ENCODE results near the gene UNKL.

Gene UNKL

DNA sequence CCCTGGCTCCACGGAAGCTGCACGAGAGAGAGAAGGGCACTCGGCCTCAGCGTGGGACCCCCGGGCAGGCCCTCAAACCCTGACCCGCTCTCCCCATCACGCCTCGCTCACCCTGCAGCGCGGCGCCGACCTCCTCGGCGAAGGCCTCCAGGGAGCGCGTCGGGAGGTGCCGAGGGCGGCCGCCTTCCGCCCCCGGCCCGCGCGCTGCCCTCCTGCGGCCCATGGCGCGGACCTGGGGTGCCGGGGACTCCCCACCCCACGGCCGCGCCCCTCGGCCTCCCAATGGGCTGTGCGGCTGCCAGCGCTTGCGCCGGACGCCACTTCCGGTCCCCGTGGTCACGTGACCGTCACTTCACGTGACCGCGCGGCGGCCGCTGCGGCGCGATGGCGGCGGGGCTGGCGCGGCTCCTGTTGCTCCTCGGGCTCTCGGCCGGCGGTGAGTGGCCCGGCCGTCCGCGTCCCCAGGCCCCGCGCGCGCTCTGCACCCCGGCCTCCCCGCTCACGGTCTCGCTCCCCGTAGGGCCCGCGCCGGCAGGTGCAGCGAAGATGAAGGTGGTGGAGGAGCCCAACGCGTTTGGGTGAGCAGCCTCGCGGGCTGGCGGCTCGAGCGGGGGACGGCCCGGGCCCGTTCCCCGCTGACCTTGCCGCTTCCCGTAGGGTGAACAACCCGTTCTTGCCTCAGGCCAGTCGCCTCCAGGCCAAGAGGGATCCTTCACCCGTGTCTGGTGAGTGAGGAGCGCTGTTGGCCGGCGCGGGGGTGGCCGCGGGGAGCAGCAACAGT lies 62.7 kb downstream of the UNKL start, which contains the start of the genes GNPTG and TSR3:
Gene GNPTG (plus strand): TSS at position 350 of the 781 bp plus-strand sequence. CDS start 35 bp downstream, at position 385.
Gene TSR3 (minus strand): TSS at position 297 of the 781 bp plus-strand sequence. CDS start 74 bp downstream, at position 223.
- DNase-seq (ENCODE audit: low read depth): peak; percentile 79

- no peak for DNase-seq (ENCODE audit: low read depth)
Measured at GRCh38 chr16:1351215-1351581, 63.3 kb downstream of the UNKL start.

DNA sequence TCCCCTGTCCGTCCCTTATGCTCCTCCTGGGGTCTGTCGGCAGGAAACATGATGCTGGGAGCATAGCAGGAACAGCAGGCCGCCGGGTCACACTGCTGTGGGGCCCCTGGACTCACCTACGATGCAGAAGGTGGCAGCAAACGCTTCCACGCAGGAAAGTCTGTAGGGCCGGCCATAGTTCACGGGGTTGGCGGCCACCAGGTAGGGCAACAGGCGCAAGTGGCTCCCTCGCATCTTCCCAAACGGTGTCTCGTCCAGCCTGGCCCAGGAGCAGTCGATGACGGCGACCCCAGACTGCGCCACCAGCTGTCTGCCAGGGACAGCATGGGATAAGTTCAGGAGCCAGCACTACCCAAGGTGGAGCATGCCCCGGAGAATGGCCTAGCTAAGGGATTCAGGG lies 63.8 kb downstream of the UNKL start:
- no peak for DNase-seq (ENCODE audit: low read depth)

DNA sequence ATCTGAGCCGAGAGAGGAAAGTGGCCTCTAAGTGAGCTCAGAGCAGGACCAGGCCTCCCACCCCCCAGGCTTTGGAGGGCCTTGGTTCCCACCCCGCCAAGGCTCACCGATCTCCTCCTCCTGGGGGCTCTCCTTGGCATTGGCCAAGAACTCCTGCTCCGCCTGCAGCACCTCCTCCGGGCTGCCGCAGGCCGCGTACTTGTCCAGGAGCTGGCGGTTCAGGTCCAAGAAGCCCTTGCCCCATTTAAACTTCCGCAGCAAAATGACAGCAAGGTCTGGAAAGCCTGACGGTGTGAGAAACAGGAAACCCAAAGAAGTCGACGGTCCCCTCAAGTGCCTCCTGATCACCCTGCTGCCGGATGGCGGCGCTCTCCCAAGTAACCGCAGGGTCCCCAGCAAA lies 64.6 kb downstream of the UNKL start:
- DNase-seq (ENCODE audit: low read depth): no peak

DNA sequence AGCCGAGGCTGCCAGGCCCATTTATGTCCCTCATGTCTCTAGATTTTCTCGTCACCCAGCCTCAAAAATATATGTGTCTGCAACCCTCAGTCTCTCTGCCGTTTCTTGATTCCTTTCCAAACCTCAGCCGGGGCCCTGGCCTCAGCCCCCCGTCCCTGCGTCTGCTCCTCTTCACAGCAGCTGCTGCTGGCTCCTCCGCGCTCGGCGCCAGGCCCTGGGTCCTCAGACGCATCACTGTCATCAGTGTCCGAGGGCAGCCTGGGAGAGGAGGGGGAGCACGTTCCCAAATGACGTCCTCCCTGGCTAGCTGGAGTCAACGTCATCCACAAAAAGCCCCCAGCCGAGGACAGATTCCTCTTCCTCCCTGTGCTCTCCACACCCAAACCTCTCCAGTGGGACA lies 65.2 kb downstream of the UNKL start:
- no peak for DNase-seq (ENCODE audit: low read depth)

DNA sequence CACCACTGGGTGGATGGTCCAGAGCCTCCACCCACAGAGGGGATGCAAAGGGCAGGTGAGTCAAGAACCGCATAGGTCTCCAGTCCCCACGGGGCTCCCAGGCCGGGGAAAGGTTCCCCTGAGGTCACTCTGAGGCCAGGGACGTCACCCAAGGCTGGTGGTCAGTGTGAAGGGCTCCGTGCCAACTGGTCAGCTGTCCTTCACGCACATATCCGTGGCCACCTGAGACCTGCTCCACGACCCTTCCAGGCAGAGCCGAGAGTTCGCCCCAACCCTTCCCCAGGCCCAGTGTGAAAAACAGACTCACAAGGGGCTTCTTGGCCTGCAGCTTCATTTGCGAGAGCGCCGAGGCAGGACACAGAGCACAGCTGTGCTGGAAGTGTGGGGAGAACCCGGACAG lies 65.6 kb downstream of the UNKL start:
- DNase-seq (ENCODE audit: low read depth): no peak

GRCh38 chr16:1348441-1348840 lies 66.1 kb downstream of the UNKL start:
- no peak for DNase-seq (ENCODE audit: low read depth)

DNA sequence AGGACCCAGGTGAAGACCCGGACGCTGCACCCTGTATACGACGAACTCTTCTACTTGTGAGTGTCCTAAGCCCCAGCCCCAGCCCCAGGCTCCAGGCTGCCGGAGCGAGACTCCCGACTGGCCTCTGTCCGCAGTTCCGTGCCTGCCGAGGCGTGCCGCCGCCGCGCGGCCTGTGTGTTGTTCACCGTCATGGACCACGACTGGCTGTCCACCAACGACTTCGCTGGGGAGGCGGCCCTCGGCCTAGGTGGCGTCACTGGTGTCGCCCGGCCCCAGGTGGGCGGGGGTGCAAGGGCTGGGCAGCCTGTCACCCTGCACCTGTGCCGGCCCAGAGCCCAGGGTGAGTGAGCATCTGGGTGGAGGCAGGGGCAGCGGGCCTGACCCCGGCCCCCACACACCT lies 66.5 kb downstream of the UNKL start:
- no peak for DNase-seq (ENCODE audit: low read depth)

DNA sequence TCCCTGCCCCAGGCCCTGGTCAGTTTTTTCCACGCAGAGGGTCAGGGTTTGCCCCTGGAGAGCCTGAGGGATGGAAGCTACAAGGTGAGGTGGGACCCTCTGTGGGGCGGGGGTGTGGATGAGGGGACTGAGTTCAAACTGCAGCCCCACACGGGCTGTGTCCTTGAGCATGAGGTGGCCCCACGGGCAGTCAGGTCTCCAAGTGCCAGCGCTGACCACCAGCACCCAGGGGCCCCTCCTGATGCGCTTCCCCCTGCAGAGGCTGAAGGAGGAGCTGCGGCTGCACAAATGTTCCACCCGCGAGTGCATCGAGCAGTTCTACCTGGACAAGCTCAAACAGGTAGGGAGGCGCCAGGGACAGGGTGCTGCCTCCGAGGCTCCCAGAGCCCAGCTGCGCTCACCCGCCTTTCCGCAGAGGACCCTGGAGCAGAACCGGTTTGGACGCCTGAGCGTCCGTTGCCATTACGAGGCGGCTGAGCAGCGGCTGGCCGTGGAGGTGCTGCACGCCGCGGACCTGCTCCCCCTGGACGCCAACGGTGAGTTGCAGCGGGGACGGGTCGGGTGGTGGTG lies 67.1 kb downstream of the UNKL start:
- DNase-seq (ENCODE audit: low read depth): no peak

DNA sequence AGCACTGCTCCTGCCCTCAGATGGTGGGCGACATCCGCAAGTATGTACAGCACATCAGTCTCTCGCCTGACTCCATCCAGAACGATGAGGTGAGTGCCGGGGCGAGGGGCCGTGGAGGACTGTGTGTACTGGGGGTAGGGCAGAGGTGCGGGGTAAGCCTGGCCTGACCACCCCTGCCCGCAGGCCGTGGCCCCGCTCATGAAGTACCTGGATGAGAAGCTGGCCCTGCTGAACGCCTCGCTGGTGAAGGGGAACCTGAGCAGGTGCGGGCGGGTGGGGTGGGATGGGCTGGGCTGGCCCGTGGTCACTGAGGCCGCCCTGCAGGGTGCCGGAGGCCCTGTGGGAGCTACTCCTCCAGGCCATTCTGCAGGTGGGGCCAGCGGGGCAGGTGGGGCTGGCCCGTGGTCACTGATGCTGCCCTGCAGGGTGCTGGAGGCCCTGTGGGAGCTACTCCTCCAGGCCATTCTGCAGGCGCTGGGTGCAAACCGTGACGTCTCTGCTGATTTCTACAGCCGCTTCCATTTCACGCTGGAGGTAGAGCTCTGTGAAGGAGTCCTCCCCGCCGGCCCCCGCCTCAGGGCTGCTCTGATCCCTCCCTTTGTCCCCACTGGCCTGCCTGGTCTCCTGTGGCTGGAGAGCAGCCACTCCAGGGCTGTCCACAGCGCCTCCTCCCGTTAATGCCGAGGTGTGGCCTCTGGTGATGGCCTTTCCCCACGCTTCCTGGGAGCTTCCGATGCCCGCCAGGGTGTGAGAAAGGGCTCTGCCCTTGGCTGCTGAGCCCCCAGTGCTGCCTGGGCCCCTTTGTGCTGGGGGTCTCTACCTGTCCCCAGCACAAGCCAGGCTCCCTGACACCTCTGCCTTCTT lies 67.8 kb downstream of the UNKL start:
- no peak for DNase-seq (ENCODE audit: low read depth)

DNA sequence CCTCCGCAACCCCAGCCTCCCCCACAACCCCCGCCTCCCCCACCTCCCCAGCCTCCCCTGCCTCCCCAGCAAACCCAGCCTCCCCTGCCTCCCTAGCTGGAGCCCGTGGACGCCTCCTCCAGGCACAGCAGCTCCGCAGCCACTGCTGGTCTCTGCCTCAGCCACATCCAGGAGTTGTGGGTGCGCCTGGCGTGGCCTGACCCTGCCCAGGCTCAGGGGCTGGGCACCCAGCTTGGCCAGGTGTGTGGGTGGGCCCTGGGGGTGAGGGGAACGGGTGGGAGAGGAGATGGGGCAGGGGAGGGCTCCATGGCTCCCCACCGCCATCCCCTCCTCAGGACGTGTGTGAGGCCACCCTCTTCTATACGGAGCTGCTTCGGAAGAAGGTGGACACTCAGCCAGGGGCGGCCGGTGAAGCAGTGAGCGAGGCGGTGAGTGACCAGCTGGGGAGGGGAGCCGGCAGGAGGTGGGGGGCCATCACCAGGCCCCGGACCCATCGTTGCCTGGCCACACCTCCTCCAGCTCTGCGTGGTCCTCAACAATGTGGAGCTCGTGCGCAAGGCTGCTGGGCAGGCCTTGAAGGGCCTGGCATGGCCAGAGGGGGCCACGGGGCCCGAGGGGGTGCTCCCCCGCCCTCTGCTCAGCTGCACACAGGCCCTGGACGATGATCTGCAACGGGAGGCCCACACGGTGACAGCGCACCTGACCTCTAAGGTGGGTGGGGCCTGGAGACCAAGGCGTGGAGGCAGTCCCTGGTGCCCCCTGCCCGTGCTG lies 68.7 kb downstream of the UNKL start:
- DNase-seq (ENCODE audit: low read depth): no peak

DNA sequence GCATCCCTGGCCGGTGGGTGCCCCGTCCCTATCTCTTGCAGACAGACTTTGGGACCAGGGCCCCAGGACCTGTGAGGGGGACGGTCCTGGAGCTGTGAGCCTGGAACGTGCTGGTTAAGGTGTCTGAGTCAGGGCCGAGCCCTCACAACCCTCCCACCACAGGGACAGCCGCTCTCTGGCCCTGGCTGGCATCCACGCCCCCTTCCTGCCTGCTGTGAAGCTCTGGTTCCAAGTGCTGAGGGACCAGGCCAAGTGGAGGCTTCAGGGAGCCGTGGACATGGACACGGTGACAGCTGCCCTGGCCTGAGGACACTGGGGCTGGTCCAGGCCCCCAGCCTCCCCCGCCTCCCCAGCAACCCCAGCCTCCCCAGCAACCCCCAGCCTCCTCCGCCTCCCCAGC lies 69.4 kb downstream of the UNKL start:
- no peak for DNase-seq (ENCODE audit: low read depth)

GRCh38 chr16:1344499-1344898 lies 70.0 kb downstream of the UNKL start:
- no peak for DNase-seq (ENCODE audit: low read depth)

- DNase-seq (ENCODE audit: low read depth): no peak
Measured at GRCh38 chr16:1343428-1344242, 70.9 kb downstream of the UNKL start.

DNA sequence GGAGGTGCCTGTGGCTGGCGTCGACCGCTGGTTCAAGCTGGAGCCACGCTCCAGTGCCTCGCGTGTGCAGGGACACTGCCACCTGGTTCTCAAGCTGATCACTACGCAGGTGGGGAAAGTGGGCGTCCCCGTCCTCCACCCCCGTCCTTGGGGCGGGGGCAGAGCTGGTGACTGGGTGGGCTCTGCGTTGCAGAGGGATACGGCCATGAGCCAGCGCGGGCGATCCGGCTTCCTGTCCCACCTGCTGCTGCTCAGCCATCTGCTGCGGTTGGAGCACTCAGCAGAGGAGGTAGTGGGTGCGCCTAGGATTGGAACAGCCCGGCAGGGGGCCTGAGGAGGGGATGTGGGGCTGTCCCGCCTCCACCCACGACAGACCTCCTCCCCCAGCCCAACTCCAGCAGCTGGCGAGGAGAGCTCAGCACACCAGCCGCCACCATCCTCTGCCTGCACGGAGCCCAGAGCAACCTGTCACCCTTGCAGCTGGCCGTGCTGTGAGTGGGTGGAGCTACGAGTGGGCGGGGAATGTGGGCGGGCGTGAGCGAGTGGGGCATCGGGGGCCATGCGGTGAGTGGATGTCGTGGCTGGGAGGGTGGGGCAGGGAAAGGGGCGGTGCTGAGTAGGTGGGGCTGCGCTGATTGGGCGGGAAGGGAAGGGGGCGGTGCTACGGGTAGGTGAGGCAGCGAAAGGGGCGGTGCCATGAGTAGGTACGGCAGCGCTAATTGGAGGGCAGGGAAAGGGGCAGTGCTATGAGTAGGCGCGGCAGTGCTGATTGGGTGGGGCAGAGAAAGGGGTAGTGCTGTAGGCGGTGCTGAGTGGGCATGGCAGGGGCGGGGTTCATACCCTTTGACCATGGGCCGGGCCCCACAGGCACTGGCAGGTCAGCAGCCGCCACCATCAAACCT lies 71.7 kb downstream of the UNKL start:
- DNase-seq (ENCODE audit: low read depth): peak; percentile 91

GRCh38 chr16:1341495-1342420 lies 72.7 kb downstream of the UNKL start:
- no peak for DNase-seq (ENCODE audit: low read depth)

- DNase-seq (ENCODE audit: low read depth): no peak
Measured at GRCh38 chr16:1340730-1341494, 73.6 kb downstream of the UNKL start.

Measured in amniotic epithelial cell (primary cell).